Measurements from ENCODE around the gene IGSF11.

- TF ChIP-seq CTCF (IDR thresholded peaks at IDR 0.05) (no peak), POLR2A (IDR thresholded peaks at IDR 0.05) (no peak)
Observed at GRCh38 chr3:118863731-118864322, 170.8 kb downstream of the IGSF11 start.
